NT2/D1 (cell line): Measurements from ENCODE around the gene ESCO1.

ENCODE experiments used
- SUZ12 ChIP-seq: IDR thresholded peaks from 2 replicates; pipeline ENCODE4 v1.6.1; 2011; ENCODE audit not compliant: insufficient read length, insufficient read depth; ENCODE audit errors: extremely low read depth
- YY1 ChIP-seq: IDR thresholded peaks from 2 replicates; pipeline ENCODE4 v1.6.1; 2011; ENCODE audit not compliant: insufficient read length, insufficient read depth
- ZNF274 ChIP-seq: IDR thresholded peaks from 2 replicates; pipeline ENCODE4 v1.6.1; 2011; ENCODE audit warnings: mild to moderate bottlenecking, low read depth, low read length

DNA sequence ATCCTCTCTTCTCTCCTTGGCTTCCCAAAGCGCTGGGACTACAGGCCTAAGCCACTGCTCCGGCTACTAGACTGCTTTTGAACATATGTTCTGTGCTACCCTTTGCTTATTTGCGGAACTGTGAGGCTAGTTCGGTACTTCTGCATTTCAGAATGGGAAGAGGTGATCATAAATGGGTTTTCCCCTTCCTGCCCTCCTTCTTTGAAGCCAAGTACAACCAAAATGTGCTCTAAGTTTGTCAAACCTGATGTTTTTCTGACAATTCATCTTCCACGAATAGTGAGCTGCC lies 1.7 kb upstream of the ESCO1 start:
- TF ChIP-seq YY1 (no peak), ZNF274 (no peak), SUZ12 (no peak)
